GM23338 (cell line): ENCODE data around the gene CCN2.

ENCODE experiments used
- CREB1 ChIP-seq: fragments of 250-450 bp; sonication (Bioruptor Pico); IDR thresholded peaks from 2 replicates; pipeline ENCODE4 v1.5.0; 2020; ENCODE audit warnings: low read depth, mild to moderate bottlenecking, moderate library complexity
- CTCF ChIP-seq, 2 experiments: fragments of 200-600 bp in 1 of 2; sonication (generic) in 1 of 2; conservative IDR thresholded peaks; 2 replicates each; pipeline versions ENCODE4 v1.5.1 to v1.6.1; 2016 to 2017; ENCODE audit warnings: antibody characterized with exemption in 2 of 2, low read depth in 2 of 2, mild to moderate bottlenecking in 2 of 2, moderate library complexity in 1 of 2
- ETS1 ChIP-seq: IDR thresholded peaks from 2 replicates; pipeline ENCODE4 v1.6.1; 2016; ENCODE audit warnings: antibody characterized with exemption
- EZH2 ChIP-seq: fragments of 200-600 bp; sonication (generic); IDR thresholded peaks from one replicate; pipeline ENCODE4 v1.8.0; 2017; ENCODE audit warnings: antibody characterized with exemption, mild to moderate bottlenecking, low read depth; ENCODE audit not compliant: unreplicated experiment
- EZH2phosphoT487 ChIP-seq: fragments of 200-600 bp; sonication (generic); IDR thresholded peaks from one replicate; pipeline ENCODE4 v1.8.1; 2018; ENCODE audit warnings: antibody characterized with exemption; ENCODE audit not compliant: unreplicated experiment
- POLR2AphosphoS5 ChIP-seq: IDR thresholded peaks from 2 replicates; pipeline ENCODE4 v1.6.1; 2016; ENCODE audit warnings: antibody characterized with exemption, low read depth
- ZNF114 ChIP-seq: fragments of 250-450 bp; sonication (Bioruptor Pico); IDR thresholded peaks from 2 replicates; pipeline ENCODE4 v1.5.0; 2020; ENCODE audit warnings: mild to moderate bottlenecking, moderate library complexity

DNA sequence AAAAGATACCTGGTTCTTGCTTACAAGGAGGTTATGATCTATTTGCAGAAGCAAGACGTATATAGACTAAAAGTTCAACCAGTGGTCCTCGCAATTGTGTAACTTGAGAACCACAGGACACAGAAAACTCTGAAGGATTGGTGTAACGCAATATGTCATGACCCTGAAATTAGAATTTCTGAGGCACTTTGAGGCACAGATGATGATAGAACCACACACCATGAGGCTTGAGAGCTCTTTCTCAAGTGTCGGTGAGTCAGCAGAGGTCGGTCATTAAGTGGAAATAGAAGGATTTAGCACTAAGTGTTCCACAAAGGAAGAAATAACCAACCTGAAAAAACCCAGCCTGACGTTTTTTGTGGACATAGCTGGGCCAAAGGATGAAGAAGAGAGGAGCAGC, 15.3 kb upstream of the CCN2 start:
- TF ChIP-seq CTCF (conservative IDR thresholded peaks at IDR 0.05; ENCODE audit: low read depth in 2 of 2) (no peak), EZH2phosphoT487 (no peak), POLR2AphosphoS5 (no peak), EZH2 (no peak), ZNF114 (no peak), ETS1 (no peak), CREB1 (CRISPR knock-in tag) (no peak)
